SJCRH30 (cell line): ENCODE data around the gene TRMO. TPM values are rescaled to one million over a fixed set of nuclear protein-coding genes. Genes with fewer than 3 reads are reported as not detected.
"Not testable (repeated sequence)": the region's sequence is repeated elsewhere in the genome, so short reads cannot be mapped to it uniquely, and the experiment has no call there.

Source experiments
- DNase-seq, 2 experiments: peaks; one replicate each; pipeline ENCODE4 v3.0.0-alpha.2; 2015 to 2020
- H3K27ac ChIP-seq: fragments of 250-450 bp; sonication (Bioruptor Pico); 2 replicates; pipeline ENCODE4 v1.5.1; 2020; ENCODE audit warnings: mild to moderate bottlenecking, moderate library complexity
- H3K27me3 ChIP-seq: fragments of 250-450 bp; sonication (Bioruptor Pico); 2 replicates; pipeline ENCODE4 v1.5.1; 2020; ENCODE audit warnings: mild to moderate bottlenecking, moderate library complexity
- H3K36me3 ChIP-seq: fragments of 250-450 bp; sonication (Bioruptor Pico); 2 replicates; pipeline ENCODE4 v1.5.1; 2020; ENCODE audit warnings: mild to moderate bottlenecking, moderate library complexity
- H3K4me1 ChIP-seq: fragments of 250-450 bp; sonication (Bioruptor Pico); 2 replicates; pipeline ENCODE4 v1.5.1; 2020; ENCODE audit warnings: mild to moderate bottlenecking, moderate library complexity
- H3K4me3 ChIP-seq: fragments of 250-450 bp; sonication (Bioruptor Pico); 2 replicates; pipeline ENCODE4 v1.5.1; 2020; ENCODE audit warnings: mild to moderate bottlenecking, moderate library complexity
- H3K9me3 ChIP-seq: fragments of 250-450 bp; sonication (Bioruptor Pico); replicated peaks from 2 replicates; pipeline ENCODE4 v1.5.1; 2020; ENCODE audit warnings: mild to moderate bottlenecking, moderate library complexity
- total RNA-seq: library from RNA; depleted of rRNA; stranded (reverse); fragments of >200 nt; shearing (Covaris generic); gene quantifications from 2 replicates; pipeline ENCODE4 v1.2.3, GENCODE V29; 2014

Gene TRMO
- total RNA-seq, 1 experiment from 2014 or later = 17.1 TPM

DNA sequence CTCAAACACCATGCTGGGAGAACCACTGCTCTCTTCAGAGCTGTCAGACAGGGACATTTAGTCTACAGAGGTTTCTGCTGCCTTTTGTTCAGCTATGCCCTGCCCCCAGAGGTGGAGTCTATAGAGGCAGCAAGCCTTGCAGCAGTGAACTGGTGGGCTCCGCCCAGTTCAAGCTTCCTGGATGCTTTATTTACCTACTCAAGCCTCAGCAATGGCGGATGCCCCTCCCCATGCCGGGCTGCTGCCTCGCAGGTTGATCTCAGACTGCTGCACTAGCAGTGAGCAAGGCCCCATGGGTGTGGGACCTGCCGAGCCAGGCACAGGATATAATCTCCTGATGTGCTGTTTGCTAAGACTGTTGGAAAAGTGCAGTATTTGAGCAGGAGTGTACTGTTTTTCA, 28.6 kb upstream of the TRMO start:
- H3K9me3 ChIP-seq, DNase-seq, H3K4me1 ChIP-seq, H3K36me3 ChIP-seq, H3K27me3 ChIP-seq, H3K27ac ChIP-seq, H3K4me3 ChIP-seq: not testable (repeated sequence)

DNA sequence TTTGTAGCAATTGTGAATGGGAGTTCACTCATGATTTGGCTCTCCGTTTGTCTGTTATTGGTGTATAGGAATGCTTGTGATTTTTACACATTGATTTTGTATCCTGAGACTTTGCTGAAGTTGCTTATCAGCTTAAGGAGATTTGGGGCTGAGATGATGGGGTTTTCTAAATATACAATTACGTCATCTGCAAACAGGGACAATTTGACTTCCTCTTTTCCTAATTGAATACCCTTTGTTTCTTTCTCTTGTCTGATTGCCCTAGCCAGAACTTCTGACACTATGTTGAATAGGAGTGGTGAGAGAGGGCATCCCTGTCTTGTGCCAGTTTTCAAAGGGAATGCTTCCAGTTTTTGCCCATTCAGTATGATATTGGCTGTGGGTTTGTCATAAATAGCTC, 24.8 kb upstream of the TRMO start:
- not testable (repeated sequence) for H3K36me3 ChIP-seq, H3K27me3 ChIP-seq, DNase-seq, H3K4me1 ChIP-seq, H3K9me3 ChIP-seq, H3K4me3 ChIP-seq, H3K27ac ChIP-seq

DNA sequence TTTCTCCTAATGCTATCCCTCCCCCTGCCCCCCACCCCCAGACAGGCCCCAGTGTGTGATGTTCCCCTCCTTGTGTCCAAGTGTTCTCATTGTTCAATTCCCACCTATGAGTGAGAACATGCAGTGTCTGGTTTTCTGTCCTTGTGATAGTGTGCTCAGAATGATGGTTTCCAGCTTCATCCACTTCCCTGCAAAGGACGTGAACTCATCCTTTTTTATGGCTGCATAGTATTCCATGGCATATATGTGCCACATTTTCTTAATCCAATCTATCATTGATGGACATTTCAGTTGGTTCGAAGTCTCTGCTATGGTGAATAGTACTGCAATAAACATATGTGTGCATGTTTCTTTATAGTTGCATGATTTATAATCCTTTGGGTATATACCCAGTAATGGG, 23.2 kb upstream of the TRMO start:
- H3K4me3 ChIP-seq, H3K36me3 ChIP-seq, H3K27ac ChIP-seq, H3K9me3 ChIP-seq, H3K4me1 ChIP-seq, DNase-seq: not testable (repeated sequence)
- peaks cover 11% of the 10 kb centered on the region; the same call in 1 of the 2 replicates for H3K27me3 ChIP-seq

- Histone ChIP-seq H3K4me1 (no peaks in the 10 kb centered on the region), H3K27ac (no peak overlapping the region), H3K27me3 (peaks cover 19% of the 10 kb centered on the region; the same call in 1 of the 2 replicates), H3K4me3 (no peak overlapping the region), H3K9me3 (peaks cover 7% of the 10 kb centered on the region; the same call in 1 of the 2 replicates), H3K36me3 (no peaks in the 10 kb centered on the region)
- no peak for DNase-seq
Measured at GRCh38 chr9:97944612-97945011, 22.3 kb upstream of the TRMO start.

GRCh38 chr9:97943308-97943855, 21.1 kb upstream of the TRMO start:
- Histone ChIP-seq H3K4me1 (no peaks in the 10 kb centered on the region), H3K27ac (no peak overlapping the region), H3K4me3 (no peak overlapping the region), H3K9me3 (peaks cover 3% of the 10 kb centered on the region; the same call in 1 of the 2 replicates), H3K36me3 (no peaks in the 10 kb centered on the region), H3K27me3 (peaks cover 27% of the 10 kb centered on the region; the same call in 1 of the 2 replicates)
- no peak for DNase-seq

DNA sequence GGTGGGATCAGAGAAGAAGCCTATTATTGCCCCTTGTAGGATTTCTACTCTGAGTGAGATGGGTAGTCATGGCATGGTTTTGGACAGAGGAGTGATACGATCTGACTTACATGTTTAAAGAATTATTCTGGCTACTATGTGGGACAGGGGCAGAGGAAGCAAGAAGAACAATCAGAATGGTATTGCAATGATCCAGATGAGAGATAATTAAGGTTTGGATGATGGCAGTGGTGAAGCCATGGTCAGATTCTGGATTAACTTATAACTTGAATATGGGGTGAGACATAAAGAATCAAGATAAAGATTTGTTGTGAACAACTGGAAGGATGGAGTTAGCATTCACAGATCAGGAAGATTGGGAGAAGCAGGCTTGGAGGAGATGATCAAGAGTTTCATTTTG, 19.0 kb upstream of the TRMO start:
- Histone ChIP-seq H3K27me3 (peaks cover 27% of the 10 kb centered on the region; the same call in 1 of the 2 replicates), H3K4me1 (no peaks in the 10 kb centered on the region), H3K27ac (no peak overlapping the region), H3K36me3 (no peaks in the 10 kb centered on the region), H3K9me3 (peaks cover 3% of the 10 kb centered on the region; the same call in 1 of the 2 replicates), H3K4me3 (no peak overlapping the region)
- DNase-seq = no peak

- Histone ChIP-seq H3K36me3 (no peaks in the 10 kb centered on the region), H3K4me3 (no peak overlapping the region), H3K9me3 (0 out of 2 replicates have a peak, but pooled peaks cover 1% of the 10 kb centered on the region), H3K27ac (no peak overlapping the region), H3K27me3 (peaks cover 30% of the 10 kb centered on the region; the same call in 1 of the 2 replicates), H3K4me1 (no peaks in the 10 kb centered on the region)
- no peak for DNase-seq
Measured at GRCh38 chr9:97940741-97941140, 18.4 kb upstream of the TRMO start.

DNA sequence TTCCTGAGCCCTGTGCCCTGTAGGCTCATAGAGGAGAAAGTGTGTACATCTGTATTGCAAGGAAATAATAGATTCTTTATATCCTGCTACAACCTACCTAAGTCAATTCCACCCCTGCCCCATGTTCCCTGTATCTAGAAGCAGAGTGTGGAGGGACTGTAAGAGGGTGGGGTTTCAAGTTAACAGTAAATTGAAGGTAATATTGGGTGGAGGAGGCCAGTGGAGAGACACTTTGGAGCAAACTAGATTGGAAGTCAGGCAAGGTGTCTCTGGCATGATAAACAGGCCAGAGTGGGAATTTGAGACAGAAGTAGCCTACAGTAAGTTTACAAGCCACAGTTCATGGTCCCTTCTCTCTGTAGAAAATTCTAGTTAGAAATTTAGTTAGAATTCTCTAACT, 17.9 kb upstream of the TRMO start:
- no peak overlapping the region for H3K27ac ChIP-seq
- no peaks in the 10 kb centered on the region for H3K36me3 ChIP-seq
- no peaks in the 10 kb centered on the region for H3K9me3 ChIP-seq
- no peak for DNase-seq
- H3K27me3 ChIP-seq = peaks cover 33% of the 10 kb centered on the region
- H3K4me1 ChIP-seq = no peaks in the 10 kb centered on the region
- H3K4me3 ChIP-seq = no peak overlapping the region

- Histone ChIP-seq H3K36me3 (no peaks in the 10 kb centered on the region), H3K27ac (no peak within 1 kb of the TSS), H3K4me3 (no peak within 1 kb of the TSS), H3K27me3 (peaks cover 41% of the 10 kb centered on the region), H3K9me3 (no peaks in the 10 kb centered on the region), H3K4me1 (no peaks in the 10 kb centered on the region)
- no peak for DNase-seq
Measured at GRCh38 chr9:97938081-97938644, 15.9 kb upstream of the TRMO start, which contains the start of gene HEMGN. TSS of gene HEMGN (minus strand) at chr9:97938172. CDS start at chr9:97938136, 36 bp downstream.

GRCh38 chr9:97936998-97937397, 14.7 kb upstream of the TRMO start:
- Histone ChIP-seq H3K4me3 (no peak overlapping the region), H3K36me3 (no peaks in the 10 kb centered on the region), H3K27me3 (peaks cover 41% of the 10 kb centered on the region)

GRCh38 chr9:97935276-97935675, 13.0 kb upstream of the TRMO start:
- no peak for DNase-seq
- H3K4me1 ChIP-seq = no peaks in the 10 kb centered on the region
- H3K9me3 ChIP-seq = no peaks in the 10 kb centered on the region
- no peak overlapping the region for H3K4me3 ChIP-seq
- H3K36me3 ChIP-seq = no peaks in the 10 kb centered on the region
- no peak overlapping the region for H3K27ac ChIP-seq
- peaks cover 32% of the 10 kb centered on the region for H3K27me3 ChIP-seq

More at GRCh38 chr9:97936998-97937397, 14.7 kb upstream of the TRMO start:
- Histone ChIP-seq H3K27ac (no peak overlapping the region), H3K9me3 (no peaks in the 10 kb centered on the region), H3K4me1 (no peaks in the 10 kb centered on the region)
- no peak for DNase-seq

DNA sequence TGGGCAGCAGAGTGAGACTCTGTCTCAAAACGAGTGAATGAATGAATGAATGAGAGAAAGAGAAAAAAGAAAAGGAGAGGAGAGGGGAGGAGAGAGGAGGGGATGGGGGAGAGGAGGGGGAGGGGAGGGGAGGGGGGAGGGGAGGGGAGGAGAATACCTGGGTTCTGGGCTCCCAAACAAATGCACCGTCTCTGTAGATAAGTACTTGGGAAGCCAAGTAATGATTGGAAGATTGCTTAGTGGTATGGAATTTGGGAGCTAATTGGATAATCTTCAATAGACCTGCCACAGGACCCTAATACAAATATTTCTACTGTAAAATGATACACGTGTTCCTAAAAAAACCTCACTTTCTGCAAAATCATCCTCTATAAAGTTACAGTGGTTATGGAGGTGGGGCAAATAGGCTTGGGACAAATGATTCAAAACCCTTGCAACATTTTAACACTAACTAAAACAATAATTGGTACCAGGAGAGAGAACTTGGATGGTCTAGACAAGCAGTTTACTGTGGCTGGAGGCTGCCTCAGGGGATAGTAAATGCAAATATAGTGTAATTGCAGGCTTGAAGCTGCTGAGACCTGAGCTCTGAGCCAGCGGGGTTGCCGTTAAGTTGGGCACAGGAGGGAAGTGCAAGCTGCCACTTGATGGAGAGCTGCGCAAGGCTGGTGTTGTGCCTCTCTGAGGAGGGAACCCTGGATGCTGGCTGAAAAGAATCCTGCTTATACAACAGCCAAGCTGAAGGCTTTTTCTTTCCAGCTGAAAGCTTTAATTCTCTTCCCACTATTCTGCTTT, 12.2 kb upstream of the TRMO start:
- peaks cover 27% of the 10 kb centered on the region for H3K27me3 ChIP-seq
- no peaks in the 10 kb centered on the region for H3K9me3 ChIP-seq
- no peak for DNase-seq
- no peak overlapping the region for H3K27ac ChIP-seq
- no peak overlapping the region for H3K4me3 ChIP-seq
- H3K4me1 ChIP-seq = no peaks in the 10 kb centered on the region
- H3K36me3 ChIP-seq = no peaks in the 10 kb centered on the region

- DNase-seq = no peak
- no peak overlapping the region for H3K27ac ChIP-seq
- H3K9me3 ChIP-seq = no peaks in the 10 kb centered on the region
- H3K27me3 ChIP-seq = peaks cover 22% of the 10 kb centered on the region
- no peaks in the 10 kb centered on the region for H3K4me1 ChIP-seq
- no peaks in the 10 kb centered on the region for H3K36me3 ChIP-seq
- H3K4me3 ChIP-seq = no peak overlapping the region
Measured at GRCh38 chr9:97933297-97933998, 11.1 kb upstream of the TRMO start.

- H3K27ac ChIP-seq = no peak overlapping the region
- no peaks in the 10 kb centered on the region for H3K36me3 ChIP-seq
- no peak overlapping the region for H3K4me3 ChIP-seq
- peaks cover 21% of the 10 kb centered on the region for H3K27me3 ChIP-seq
- H3K9me3 ChIP-seq = no peaks in the 10 kb centered on the region
- no peak for DNase-seq
- H3K4me1 ChIP-seq = no peaks in the 10 kb centered on the region
Measured at GRCh38 chr9:97930972-97931371, 8.7 kb upstream of the TRMO start.
